IMR-90 (cell line): ENCODE results near the gene FAXC. TPM values are rescaled to one million over a fixed set of nuclear protein-coding genes. Genes with fewer than 3 reads are reported as not detected.

Experiments
- ATAC-seq: fragments of 200-7000 bp; cut with Tn5 transposase; 2 replicates; pipeline ENCODE4 v1.9.1; 2020; ENCODE audit warnings: low read depth, mild to moderate bottlenecking, moderate library complexity
- BruUV-seq: library from RNA; stranded (reverse); fragments of 400-500 nt; replicated peaks from 2 replicates; lab custom pipeline; 2021; lab: Mats Ljungman, UMichigan
- CTCF ChIA-PET: fragments of 300-600 bp; formaldehyde crosslinking; extraction: SDS; loops from one replicate; lab custom pipeline; 2021; ENCODE audit warnings: antibody characterized with exemption; lab: Yijun Ruan, JAX
- POLR2A ChIA-PET: fragments of 300-600 bp; sonication (Branson Sonifier 250); formaldehyde crosslinking; loops from one replicate; lab custom pipeline; 2022; ENCODE audit warnings: antibody characterized with exemption; ENCODE audit not compliant: unreplicated experiment; lab: Charles Lee
- DNase-seq: peaks from one replicate; pipeline ENCODE4 v3.0.0; 2013
- H2AFZ ChIP-seq: replicated peaks from 2 replicates; pipeline ENCODE3; 2013; ENCODE audit warnings: low read length, mild to moderate bottlenecking; ENCODE audit not compliant: poor library complexity
- H2AK5ac ChIP-seq: 2 replicates; pipeline ENCODE4 v1.6.1; 2013; ENCODE audit warnings: low read depth, low read length, inconsistent platforms
- H2AK9ac ChIP-seq: replicated peaks from 2 replicates; pipeline ENCODE3; 2013; ENCODE audit warnings: mild to moderate bottlenecking, low read depth, low read length, moderate library complexity; ENCODE audit not compliant: poor library complexity
- H2BK120ac ChIP-seq: 2 replicates; pipeline ENCODE4 v1.6.1; 2013; ENCODE audit warnings: low read depth, low read length, inconsistent platforms
- H2BK15ac ChIP-seq: 3 replicates; pipeline ENCODE4 v1.6.1; 2013; ENCODE audit warnings: low read depth, low read length, inconsistent platforms
- H2BK20ac ChIP-seq: 2 replicates; pipeline ENCODE4 v1.6.1; 2013; ENCODE audit warnings: low read depth, mild to moderate bottlenecking, inconsistent platforms, low read length, moderate library complexity
- H2BK5ac ChIP-seq: 2 replicates; pipeline ENCODE4 v1.6.1; 2013; ENCODE audit warnings: mild to moderate bottlenecking, low read depth, low read length, inconsistent platforms; ENCODE audit not compliant: poor library complexity, severe bottlenecking
- H3K14ac ChIP-seq: replicated peaks from 2 replicates; pipeline ENCODE4 v1.6.1; 2013; ENCODE audit warnings: low read depth, low read length, inconsistent platforms
- H3K18ac ChIP-seq: 2 replicates; pipeline ENCODE4 v1.6.1; 2013; ENCODE audit warnings: low read depth, low read length, control low read depth
- H3K23ac ChIP-seq: 2 replicates; pipeline ENCODE4 v1.6.1; 2013; ENCODE audit warnings: low read depth, low read length, inconsistent platforms
- H3K27ac ChIP-seq: 2 replicates; pipeline ENCODE4 v1.5.1; 2013; ENCODE audit warnings: mild to moderate bottlenecking, control low read depth, low read length; ENCODE audit not compliant: insufficient read depth
- H3K27me3 ChIP-seq: 2 replicates; pipeline ENCODE4 v1.6.1; 2013; ENCODE audit warnings: low read length; ENCODE audit not compliant: control insufficient read depth, insufficient read depth
- H3K36me3 ChIP-seq: 2 replicates; pipeline ENCODE4 v1.6.1; 2013; ENCODE audit warnings: low read length, mixed read lengths; ENCODE audit not compliant: control insufficient read depth, insufficient read depth
- H3K4ac ChIP-seq: 2 replicates; pipeline ENCODE4 v1.6.1; 2013; ENCODE audit warnings: low read depth, low read length, inconsistent platforms
- H3K4me1 ChIP-seq: 2 replicates; pipeline ENCODE4 v1.6.1; 2013; ENCODE audit warnings: low read length, mixed read lengths; ENCODE audit not compliant: control insufficient read depth, insufficient read depth
- H3K4me2 ChIP-seq: 2 replicates; pipeline ENCODE4 v1.6.1; 2013; ENCODE audit warnings: low read depth, mild to moderate bottlenecking, control low read depth, low read length, moderate library complexity
- H3K4me3 ChIP-seq: 2 replicates; pipeline ENCODE4 v1.5.1; 2013; ENCODE audit warnings: low read depth, mild to moderate bottlenecking, control low read depth, low read length, moderate library complexity; ENCODE audit not compliant: insufficient read depth
- H3K56ac ChIP-seq: 2 replicates; pipeline ENCODE4 v1.6.1; 2013; ENCODE audit warnings: low read length, inconsistent platforms; ENCODE audit not compliant: insufficient read depth; ENCODE audit errors: extremely low read depth
- H3K79me1 ChIP-seq, 2 experiments: 2 replicates each; pipeline ENCODE4 v1.6.1; 2013; ENCODE audit warnings: low read length in 2 of 2, inconsistent platforms in 1 of 2, low read depth in 1 of 2
- H3K9ac ChIP-seq: 2 replicates; pipeline ENCODE4 v1.6.1; 2013; ENCODE audit warnings: low read depth, low read length, control low read depth
- H3K9me1 ChIP-seq: 2 replicates; pipeline ENCODE4 v1.6.1; 2013; ENCODE audit warnings: low read length, inconsistent platforms; ENCODE audit not compliant: insufficient read depth
- H3K9me3 ChIP-seq: 2 replicates; pipeline ENCODE4 v1.6.1; 2013; ENCODE audit warnings: low read length; ENCODE audit not compliant: control insufficient read depth, insufficient read depth
- H4K20me1 ChIP-seq: 2 replicates; pipeline ENCODE4 v1.6.1; 2013; ENCODE audit warnings: low read length, inconsistent platforms; ENCODE audit not compliant: insufficient read depth
- H4K5ac ChIP-seq: 2 replicates; pipeline ENCODE4 v1.6.1; 2013; ENCODE audit warnings: mild to moderate bottlenecking, low read depth, low read length, control low read depth
- H4K8ac ChIP-seq, 2 experiments: 2 replicates each; pipeline ENCODE4 v1.6.1; 2013; ENCODE audit warnings: low read depth in 2 of 2, low read length in 2 of 2, control low read depth in 1 of 2, inconsistent platforms in 1 of 2
- H4K91ac ChIP-seq: 2 replicates; pipeline ENCODE4 v1.6.1; 2013; ENCODE audit warnings: low read depth, low read length, inconsistent platforms; ENCODE audit not compliant: insufficient read depth
- BHLHE40 ChIP-seq: fragments of 150-350 bp; IDR thresholded peaks from 2 replicates; pipeline ENCODE4 v1.6.1; 2016; ENCODE audit warnings: mild to moderate bottlenecking, low read depth, low read length
- CEBPB ChIP-seq: IDR thresholded peaks from 2 replicates; pipeline ENCODE4 v1.6.1; 2012; ENCODE audit warnings: low read depth, low read length, improper control_type of control experiment
- NFE2L2 ChIP-seq: fragments of 150-350 bp; IDR thresholded peaks from 2 replicates; pipeline ENCODE4 v1.6.1; 2016; ENCODE audit warnings: low read depth, mild to moderate bottlenecking, low read length
- RAD21 ChIP-seq: IDR thresholded peaks from 2 replicates; pipeline ENCODE4 v1.6.1; 2012; ENCODE audit warnings: low read length, improper control_type of control experiment
- RCOR1 ChIP-seq: IDR thresholded peaks from 2 replicates; pipeline ENCODE4 v1.6.1; 2012; ENCODE audit warnings: mild to moderate bottlenecking, low read length, improper control_type of control experiment; ENCODE audit not compliant: insufficient replicate concordance
- WGBS, 2 experiments: methylation state at CpG; one replicate each; pipeline versions ENCODE4 v1.1.5 to v1.1.7; 2013; ENCODE audit warnings: missing lambda C conversion rate in 2 of 2; ENCODE audit not compliant: insufficient read length in 1 of 2; ENCODE audit errors: extremely low coverage in 2 of 2; 5-methylcytosine and 5-hydroxymethylcytosine counted together
- dilution Hi-C: fragments of 300-500 bp; cut with HindIII; formaldehyde crosslinking; loops from one replicate; pipeline ENCODE4 v1.14.3; 2018; ENCODE audit warnings: low sequenced_read_pairs; ENCODE audit not compliant: unreplicated experiment
- in situ Hi-C: fragments of 300-500 bp; cut with MboI; formaldehyde crosslinking; loops from 3 replicates; pipeline ENCODE4 v1.14.3; 2019; ENCODE audit warnings: low sequenced_read_pairs, inconsistent platforms, mixed read lengths
- intact Hi-C: fragments of 100-400 bp; cut with micrococcal nuclease; formaldehyde crosslinking; loops from 2 replicates; pipeline ENCODE4 v1.10.0; 2022
- polyA plus RNA-seq, 3 experiments: library from polyadenylated mRNA; depleted of rRNA; stranded (reverse); fragments of >200 nt; gene quantifications; 2 replicates each; pipeline ENCODE4 v1.2.3, GENCODE V29; 2012; ENCODE audit warnings: low replicate concordance in 1 of 3
- total RNA-seq: library from RNA; depleted of rRNA; stranded (reverse); fragments of >200 nt; gene quantifications from 2 replicates; pipeline ENCODE4 v1.2.3, GENCODE V29; 2012
- TF ChIP-seq, protein P1 (sequence below): conservative IDR thresholded peaks from 2 replicates; pipeline ENCODE4 v1.5.1; 2012; ENCODE audit warnings: mild to moderate bottlenecking, low read depth, low read length, improper control_type of control experiment
- TF ChIP-seq, protein P2 (sequence below): fragments of 150-350 bp; IDR thresholded peaks from 2 replicates; pipeline ENCODE4 v1.6.1; 2017; ENCODE audit warnings: mild to moderate bottlenecking, antibody characterized with exemption, low read length, low read depth
- TF ChIP-seq, protein P3 (sequence below): fragments of 150-350 bp; IDR thresholded peaks from 2 replicates; pipeline ENCODE4 v1.6.1; 2016; ENCODE audit warnings: low read depth, mild to moderate bottlenecking, low read length, moderate library complexity, borderline replicate concordance

FAXC gene
- total and polyA plus RNA-seq, 2 of the 4 experiments (the other 2 are of a cell fraction), result 1.1 to 2.7 TPM

DNA sequence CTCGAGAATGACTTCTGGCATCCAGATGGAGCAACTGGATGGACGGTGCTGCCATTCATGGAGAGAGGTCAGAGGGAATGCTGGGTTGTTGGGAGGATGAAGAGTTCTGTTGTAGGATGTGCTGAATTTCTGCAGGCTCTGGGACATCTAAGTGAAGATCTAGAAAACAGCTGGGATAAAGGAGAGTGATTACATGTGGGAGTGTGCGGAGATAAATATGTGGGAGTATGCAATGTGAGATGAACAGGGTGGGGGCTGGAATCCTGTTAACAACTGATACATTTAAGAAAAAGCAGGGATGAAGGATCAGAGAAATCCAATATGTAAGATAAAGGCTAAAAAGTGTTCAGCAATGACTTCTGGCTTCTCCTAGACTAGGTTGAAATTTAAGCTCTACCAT is 43.1 kb downstream of the FAXC start:
- no peak for DNase-seq
- H3K9me3 ChIP-seq, result no peaks in the 10 kb centered on the region
- intact Hi-C loops, result no loop called here
- no peak overlapping the region for H2BK15ac ChIP-seq
- no peak overlapping the region for H3K56ac ChIP-seq
- H3K4me1 ChIP-seq, result no peaks in the 10 kb centered on the region
- ChIA-PET POLR2A (no interaction called here), CTCF (interaction anchor here (0.7 kb wide), 1 partner anchor 8 kb away, joined by 3 read pairs; no protein-coding TSS in a partner anchor)
- H3K9ac ChIP-seq, result no peak overlapping the region
- no peaks in the 10 kb centered on the region for H4K20me1 ChIP-seq
- no peak for TF ChIP-seq BHLHE40
- TF ChIP-seq, protein P1, sequence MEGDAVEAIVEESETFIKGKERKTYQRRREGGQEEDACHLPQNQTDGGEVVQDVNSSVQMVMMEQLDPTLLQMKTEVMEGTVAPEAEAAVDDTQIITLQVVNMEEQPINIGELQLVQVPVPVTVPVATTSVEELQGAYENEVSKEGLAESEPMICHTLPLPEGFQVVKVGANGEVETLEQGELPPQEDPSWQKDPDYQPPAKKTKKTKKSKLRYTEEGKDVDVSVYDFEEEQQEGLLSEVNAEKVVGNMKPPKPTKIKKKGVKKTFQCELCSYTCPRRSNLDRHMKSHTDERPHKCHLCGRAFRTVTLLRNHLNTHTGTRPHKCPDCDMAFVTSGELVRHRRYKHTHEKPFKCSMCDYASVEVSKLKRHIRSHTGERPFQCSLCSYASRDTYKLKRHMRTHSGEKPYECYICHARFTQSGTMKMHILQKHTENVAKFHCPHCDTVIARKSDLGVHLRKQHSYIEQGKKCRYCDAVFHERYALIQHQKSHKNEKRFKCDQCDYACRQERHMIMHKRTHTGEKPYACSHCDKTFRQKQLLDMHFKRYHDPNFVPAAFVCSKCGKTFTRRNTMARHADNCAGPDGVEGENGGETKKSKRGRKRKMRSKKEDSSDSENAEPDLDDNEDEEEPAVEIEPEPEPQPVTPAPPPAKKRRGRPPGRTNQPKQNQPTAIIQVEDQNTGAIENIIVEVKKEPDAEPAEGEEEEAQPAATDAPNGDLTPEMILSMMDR, result no peak
- TF ChIP-seq, protein P2, sequence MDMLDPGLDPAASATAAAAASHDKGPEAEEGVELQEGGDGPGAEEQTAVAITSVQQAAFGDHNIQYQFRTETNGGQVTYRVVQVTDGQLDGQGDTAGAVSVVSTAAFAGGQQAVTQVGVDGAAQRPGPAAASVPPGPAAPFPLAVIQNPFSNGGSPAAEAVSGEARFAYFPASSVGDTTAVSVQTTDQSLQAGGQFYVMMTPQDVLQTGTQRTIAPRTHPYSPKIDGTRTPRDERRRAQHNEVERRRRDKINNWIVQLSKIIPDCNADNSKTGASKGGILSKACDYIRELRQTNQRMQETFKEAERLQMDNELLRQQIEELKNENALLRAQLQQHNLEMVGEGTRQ, result no peak
- no peak for TF ChIP-seq CEBPB
- TF ChIP-seq RAD21, result no peak
- TF ChIP-seq, protein P3, sequence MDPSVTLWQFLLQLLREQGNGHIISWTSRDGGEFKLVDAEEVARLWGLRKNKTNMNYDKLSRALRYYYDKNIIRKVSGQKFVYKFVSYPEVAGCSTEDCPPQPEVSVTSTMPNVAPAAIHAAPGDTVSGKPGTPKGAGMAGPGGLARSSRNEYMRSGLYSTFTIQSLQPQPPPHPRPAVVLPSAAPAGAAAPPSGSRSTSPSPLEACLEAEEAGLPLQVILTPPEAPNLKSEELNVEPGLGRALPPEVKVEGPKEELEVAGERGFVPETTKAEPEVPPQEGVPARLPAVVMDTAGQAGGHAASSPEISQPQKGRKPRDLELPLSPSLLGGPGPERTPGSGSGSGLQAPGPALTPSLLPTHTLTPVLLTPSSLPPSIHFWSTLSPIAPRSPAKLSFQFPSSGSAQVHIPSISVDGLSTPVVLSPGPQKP, result no peak
- TF ChIP-seq RCOR1, result no peak
- no peak for TF ChIP-seq NFE2L2
- no peak overlapping the region for H4K8ac ChIP-seq
- no peak overlapping the region for H3K23ac ChIP-seq
- no peak overlapping the region for H2AFZ ChIP-seq
- no peak overlapping the region for H4K91ac ChIP-seq
- H2BK120ac ChIP-seq, result no peak overlapping the region
- no peak overlapping the region for H2AK9ac ChIP-seq
- H3K18ac ChIP-seq, result no peak overlapping the region
- H2BK5ac ChIP-seq, result no peak overlapping the region
- no peak overlapping the region for H3K4ac ChIP-seq
- H3K79me1 ChIP-seq, result no peaks in the 10 kb centered on the region
- H2AK5ac ChIP-seq, result no peak overlapping the region
- no peak overlapping the region for H4K5ac ChIP-seq
- 88% methylated on average over 2 of the region's 3 CpGs; no CpG with 5 or more reads in 1 of the 2 experiments for WGBS, 2 experiments
- H3K4me3 ChIP-seq, result no peak overlapping the region
- H3K9me1 ChIP-seq, result no peaks in the 10 kb centered on the region
- no peaks in the 10 kb centered on the region for H3K27me3 ChIP-seq
- no peaks in the 10 kb centered on the region for H3K36me3 ChIP-seq
- H3K14ac ChIP-seq, result no peak overlapping the region
- dilution Hi-C loops, result no loop called here
- ATAC-seq, result no peak
- H3K27ac ChIP-seq, result no peak overlapping the region
- no TSS peak for BruUV-seq
- no peak overlapping the region for H3K4me2 ChIP-seq
- in situ Hi-C loops, result no loop called here
- no peak overlapping the region for H2BK20ac ChIP-seq
